A673 (cell line): ENCODE results near the gene CLEC16A. TPM values are rescaled to one million over a fixed set of nuclear protein-coding genes. Genes with fewer than 3 reads are reported as not detected.

ENCODE experiments used
- BruUV-seq: library from RNA; stranded (reverse); fragments of 400-500 nt; replicated peaks from 2 replicates; lab custom pipeline; 2021; lab: Mats Ljungman, UMichigan
- CTCF ChIA-PET: fragments of 300-600 bp; sonication (Branson Sonifier 250); formaldehyde crosslinking; loops from one replicate; lab custom pipeline; 2022; ENCODE audit warnings: antibody characterized with exemption; lab: Charles Lee
- POLR2A ChIA-PET: fragments of 300-600 bp; sonication (Branson Sonifier 250); formaldehyde crosslinking; loops from one replicate; lab custom pipeline; 2022; ENCODE audit warnings: antibody characterized with exemption; ENCODE audit not compliant: low non-redundant PET; lab: Charles Lee
- DNase-seq: peaks from one replicate; pipeline ENCODE4 v3.0.0-alpha.2; 2015; ENCODE audit warnings: low spot score
- H3K27ac ChIP-seq: fragments of 200-600 bp; sonication (generic); 2 replicates; pipeline ENCODE4 v1.5.1; 2016; ENCODE audit warnings: mixed run types, low read depth, mild to moderate bottlenecking, mixed read lengths, antibody characterized with exemption, low read length; ENCODE audit not compliant: poor library complexity, severe bottlenecking
- H3K27me3 ChIP-seq: fragments of 200-600 bp; sonication (generic); replicated peaks from 2 replicates; pipeline ENCODE4 v1.6.1; 2017; ENCODE audit warnings: mixed run types, low read depth, mild to moderate bottlenecking, mixed read lengths, antibody characterized with exemption, low read length; ENCODE audit not compliant: insufficient read depth, poor library complexity
- H3K36me3 ChIP-seq: fragments of 200-600 bp; sonication (generic); 2 replicates; pipeline ENCODE4 v1.6.1; 2016; ENCODE audit warnings: mixed run types, mild to moderate bottlenecking, mixed read lengths, antibody characterized with exemption, low read length; ENCODE audit not compliant: insufficient read depth, poor library complexity, severe bottlenecking
- H3K4me1 ChIP-seq: fragments of 200-600 bp; sonication (generic); 2 replicates; pipeline ENCODE4 v1.6.1; 2017; ENCODE audit warnings: mixed run types, mild to moderate bottlenecking, mixed read lengths, antibody characterized with exemption, low read length; ENCODE audit not compliant: insufficient read depth, poor library complexity, severe bottlenecking
- H3K4me3 ChIP-seq: fragments of 200-600 bp; sonication (generic); 2 replicates; pipeline ENCODE4 v1.5.1; 2016; ENCODE audit warnings: low read depth, mixed run types, mild to moderate bottlenecking, mixed read lengths, low read length; ENCODE audit not compliant: poor library complexity, severe bottlenecking
- H3K9me3 ChIP-seq: fragments of 200-600 bp; sonication (generic); 2 replicates; pipeline ENCODE4 v1.6.1; 2016; ENCODE audit warnings: mixed run types, low read depth, mild to moderate bottlenecking, mixed read lengths, antibody characterized with exemption, low read length; ENCODE audit not compliant: poor library complexity, severe bottlenecking
- EZH2 ChIP-seq: fragments of 200-600 bp; sonication (generic); IDR thresholded peaks from 2 replicates; pipeline ENCODE4 v1.6.1; 2017; ENCODE audit warnings: borderline replicate concordance, low read depth, mild to moderate bottlenecking, mixed read lengths, antibody characterized with exemption, low read length; ENCODE audit not compliant: poor library complexity, severe bottlenecking
- intact Hi-C: fragments of 100-400 bp; cut with micrococcal nuclease; formaldehyde crosslinking; loops from one replicate; pipeline ENCODE4 v1.10.0; 2022; ENCODE audit not compliant: unreplicated experiment
- total RNA-seq: library from RNA; stranded (reverse); gene quantifications from 2 replicates; pipeline ENCODE4 v1.2.3, GENCODE V29; 2021
- TF ChIP-seq, protein P1 (sequence below): fragments of 300-800, 200-600 bp; sonication (generic); conservative IDR thresholded peaks from 2 replicates; pipeline ENCODE4 v1.5.1; 2017; ENCODE audit warnings: low read depth, mild to moderate bottlenecking, antibody characterized with exemption, low read length, moderate library complexity, mixed read lengths

CLEC16A gene
- total RNA-seq, 1 experiment from 2014 or later = 23.4 TPM

DNA sequence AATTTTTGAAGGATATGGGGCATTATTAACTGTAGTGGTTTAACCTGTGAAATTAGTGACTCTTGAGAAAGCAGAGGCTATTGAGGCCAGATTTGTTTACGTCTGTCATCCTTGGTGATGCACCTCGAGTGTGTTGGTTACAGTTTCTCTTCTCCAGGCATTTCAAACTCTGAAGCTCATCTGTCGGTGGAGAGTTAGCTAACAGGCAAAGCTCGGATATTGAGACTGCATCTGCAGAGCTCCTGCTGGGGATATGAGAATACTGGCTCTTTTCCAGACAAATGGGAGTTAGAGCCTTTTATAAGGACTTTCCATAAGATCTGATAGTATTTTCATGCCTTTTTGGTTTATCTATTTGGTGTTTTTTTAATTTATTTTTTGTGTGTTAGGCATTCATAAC is 6.7 kb downstream of the CLEC16A start:
- CTCF ChIA-PET = interaction anchor here (0.9 kb wide), 1 partner anchor 305 kb away, joined by 10 read pairs; the partner anchor contains the start of gene SOCS1
- no peaks in the 10 kb centered on the region for H3K9me3 ChIP-seq
- intact Hi-C loops = no loop called here
- no TSS peak for BruUV-seq
- H3K27me3 ChIP-seq = no peaks in the 10 kb centered on the region
- no peaks in the 10 kb centered on the region for H3K36me3 ChIP-seq
- H3K4me1 ChIP-seq = peaks cover 36% of the 10 kb centered on the region
- H3K27ac ChIP-seq = no peak overlapping the region
- no peak overlapping the region for H3K4me3 ChIP-seq
- DNase-seq = peak; percentile 52
- TF ChIP-seq, protein P1, sequence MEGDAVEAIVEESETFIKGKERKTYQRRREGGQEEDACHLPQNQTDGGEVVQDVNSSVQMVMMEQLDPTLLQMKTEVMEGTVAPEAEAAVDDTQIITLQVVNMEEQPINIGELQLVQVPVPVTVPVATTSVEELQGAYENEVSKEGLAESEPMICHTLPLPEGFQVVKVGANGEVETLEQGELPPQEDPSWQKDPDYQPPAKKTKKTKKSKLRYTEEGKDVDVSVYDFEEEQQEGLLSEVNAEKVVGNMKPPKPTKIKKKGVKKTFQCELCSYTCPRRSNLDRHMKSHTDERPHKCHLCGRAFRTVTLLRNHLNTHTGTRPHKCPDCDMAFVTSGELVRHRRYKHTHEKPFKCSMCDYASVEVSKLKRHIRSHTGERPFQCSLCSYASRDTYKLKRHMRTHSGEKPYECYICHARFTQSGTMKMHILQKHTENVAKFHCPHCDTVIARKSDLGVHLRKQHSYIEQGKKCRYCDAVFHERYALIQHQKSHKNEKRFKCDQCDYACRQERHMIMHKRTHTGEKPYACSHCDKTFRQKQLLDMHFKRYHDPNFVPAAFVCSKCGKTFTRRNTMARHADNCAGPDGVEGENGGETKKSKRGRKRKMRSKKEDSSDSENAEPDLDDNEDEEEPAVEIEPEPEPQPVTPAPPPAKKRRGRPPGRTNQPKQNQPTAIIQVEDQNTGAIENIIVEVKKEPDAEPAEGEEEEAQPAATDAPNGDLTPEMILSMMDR = no peak
- TF ChIP-seq EZH2 = no peak
- POLR2A ChIA-PET = interaction anchor here (0.7 kb wide), 1 partner anchor 10 kb away, joined by 5 read pairs; no protein-coding TSS in a partner anchor

DNA sequence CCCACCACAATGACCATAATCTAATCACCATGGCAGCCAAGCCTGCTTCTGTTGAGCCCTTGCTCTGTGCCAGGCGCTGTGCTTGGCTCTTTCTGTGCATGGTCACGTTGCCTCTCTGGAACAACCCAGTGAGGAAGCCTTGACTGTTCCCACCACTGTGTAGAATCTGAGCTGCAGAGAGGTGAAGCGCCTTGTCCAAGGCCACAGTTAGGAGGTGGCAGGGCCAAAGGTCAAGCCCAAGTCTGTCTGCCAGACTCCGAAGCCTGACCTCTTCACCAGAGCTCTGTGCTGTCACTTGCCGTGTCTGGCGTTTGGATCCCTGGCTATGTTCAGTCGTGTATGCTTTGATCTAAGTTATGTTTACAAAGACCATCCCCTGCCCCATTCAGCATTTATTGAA is 10.5 kb downstream of the CLEC16A start:
- intact Hi-C loops = no loop called here
- TF ChIP-seq, protein P1 = no peak
- no peak for TF ChIP-seq EZH2
- ChIA-PET CTCF (no interaction called here), POLR2A (no interaction called here)
- Histone ChIP-seq H3K4me1 (peaks cover 34% of the 10 kb centered on the region), H3K27ac (peak overlapping the region; percentile 46), H3K4me3 (no peak overlapping the region), H3K36me3 (no peaks in the 10 kb centered on the region), H3K9me3 (no peaks in the 10 kb centered on the region), H3K27me3 (no peaks in the 10 kb centered on the region)
- no TSS peak for BruUV-seq
- DNase-seq = no peak

DNA sequence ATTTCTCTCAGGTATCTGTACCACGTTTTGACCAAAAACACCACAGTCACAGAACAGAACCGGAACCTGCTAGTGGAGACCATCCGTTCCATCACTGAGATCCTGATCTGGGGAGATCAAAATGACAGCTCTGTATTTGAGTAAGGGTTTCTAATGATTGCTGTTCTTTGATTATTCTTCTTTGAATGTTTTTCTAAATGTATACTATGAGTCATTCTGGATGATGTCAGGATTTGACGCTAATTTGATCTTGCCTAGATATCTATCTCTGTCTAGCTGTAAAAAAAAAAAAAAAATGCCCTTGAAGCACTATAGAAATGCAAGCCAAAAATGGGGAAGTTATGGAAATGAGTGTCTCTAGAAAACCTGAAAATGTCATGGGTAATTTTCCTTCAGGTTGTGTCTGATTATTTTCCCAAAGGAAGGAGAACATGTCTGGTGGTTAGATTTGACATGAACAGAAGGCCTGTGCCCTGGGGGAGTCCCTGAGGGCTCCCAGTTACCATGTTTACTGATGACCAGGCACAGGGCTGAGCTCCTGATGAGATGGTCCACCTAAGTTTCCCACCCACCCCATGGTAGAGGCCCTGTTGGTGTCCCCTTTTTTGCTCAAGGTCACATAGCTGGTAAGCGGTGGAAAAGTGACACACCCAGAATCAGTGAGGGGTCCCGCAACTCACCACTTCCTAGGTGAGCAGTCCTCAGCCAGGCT is 13.6 kb downstream of the CLEC16A start:
- Histone ChIP-seq H3K27ac (no peak overlapping the region), H3K4me3 (no peak overlapping the region), H3K27me3 (no peaks in the 10 kb centered on the region), H3K9me3 (no peaks in the 10 kb centered on the region), H3K36me3 (no peaks in the 10 kb centered on the region), H3K4me1 (peaks cover 16% of the 10 kb centered on the region)
- peak; percentile 32 for DNase-seq
- BruUV-seq = no TSS peak
- ChIA-PET POLR2A (no interaction called here), CTCF (interaction anchor here (0.6 kb wide), 1 partner anchor 723 kb away, joined by 3 read pairs; no protein-coding TSS in a partner anchor)
- intact Hi-C loops = no loop called here
- TF ChIP-seq EZH2 = no peak
- TF ChIP-seq, protein P1 = no peak
